Ascending aorta (tissue), 2 donors: Measurements from ENCODE around the gene RPL7A. TPM values are rescaled to one million over a fixed set of nuclear protein-coding genes. Genes with fewer than 3 reads are reported as not detected.
A peak's percentile ranks its signal among the peaks of the same experiment; 100 is the strongest.

Experiments
- DNase-seq, 2 donors: peaks; one replicate each; pipeline ENCODE4 v3.0.0-alpha.2; 2019; ENCODE audit warnings: low spot score in 2 of 2
- H3K27ac ChIP-seq, 2 donors: fragments of 200-600 bp; sonication (generic); one replicate each; pipeline ENCODE4 v1.5.1; 2016 to 2017; ENCODE audit warnings: mild to moderate bottlenecking in 1 of 2
- H3K27me3 ChIP-seq: fragments of 200-600 bp; sonication (generic); one replicate; pipeline ENCODE4 v1.5.1; 2017
- H3K36me3 ChIP-seq, 2 donors: fragments of 200-600 bp; sonication (generic); one replicate each; pipeline ENCODE4 v1.5.1; 2016
- H3K4me1 ChIP-seq, 2 donors: fragments of 200-600 bp; sonication (generic); one replicate each; pipeline ENCODE4 v1.5.1; 2016 to 2017; ENCODE audit warnings: mild to moderate bottlenecking in 1 of 2
- H3K4me3 ChIP-seq, 2 donors: fragments of 200-600 bp; sonication (generic); one replicate each; pipeline ENCODE4 v1.5.1; 2016 to 2017; ENCODE audit warnings: mild to moderate bottlenecking in 1 of 2
- H3K9me3 ChIP-seq, 2 donors: fragments of 200-600 bp; sonication (generic); one replicate each; pipeline ENCODE4 v1.5.1; 2016
- intact Hi-C: fragments of 100-400 bp; cut with DNase I; formaldehyde crosslinking; loops from one replicate; pipeline ENCODE4 v1.15.1; 2023
- total RNA-seq: library from RNA; depleted of rRNA; stranded (reverse); fragments of >200 nt; gene quantifications from one replicate; pipeline ENCODE4 v1.1.0, GENCODE V29; 2016
- TF ChIP-seq, protein P1 (sequence below), 3 experiments: fragments of 200-600 bp in 2 of 3; fragments of 450-650 bp in 1 of 3; sonication (generic) in 2 of 3; IDR thresholded peaks; one replicate each; pipeline ENCODE4 v1.5.1; 2016 to 2019; ENCODE audit warnings: antibody characterized with exemption in 3 of 3, mild to moderate bottlenecking in 1 of 3, moderate library complexity in 1 of 3

The RPL7A gene
- total RNA-seq, 1 donor from 2014 or later = 1,203 TPM

GRCh38 chr9:133304477-133305377, 43.3 kb upstream of the RPL7A start:
- Histone ChIP-seq H3K4me3 (no peak overlapping the region), H3K27ac (no peak overlapping the region), H3K9me3 (no peaks in the 10 kb centered on the region), H3K4me1 (no peaks in the 10 kb centered on the region), H3K36me3 (no peaks in the 10 kb centered on the region), H3K27me3 (no peaks in the 10 kb centered on the region)
- peak in 1 of 2 donors; percentile 43 for DNase-seq
- TF ChIP-seq, protein P1, sequence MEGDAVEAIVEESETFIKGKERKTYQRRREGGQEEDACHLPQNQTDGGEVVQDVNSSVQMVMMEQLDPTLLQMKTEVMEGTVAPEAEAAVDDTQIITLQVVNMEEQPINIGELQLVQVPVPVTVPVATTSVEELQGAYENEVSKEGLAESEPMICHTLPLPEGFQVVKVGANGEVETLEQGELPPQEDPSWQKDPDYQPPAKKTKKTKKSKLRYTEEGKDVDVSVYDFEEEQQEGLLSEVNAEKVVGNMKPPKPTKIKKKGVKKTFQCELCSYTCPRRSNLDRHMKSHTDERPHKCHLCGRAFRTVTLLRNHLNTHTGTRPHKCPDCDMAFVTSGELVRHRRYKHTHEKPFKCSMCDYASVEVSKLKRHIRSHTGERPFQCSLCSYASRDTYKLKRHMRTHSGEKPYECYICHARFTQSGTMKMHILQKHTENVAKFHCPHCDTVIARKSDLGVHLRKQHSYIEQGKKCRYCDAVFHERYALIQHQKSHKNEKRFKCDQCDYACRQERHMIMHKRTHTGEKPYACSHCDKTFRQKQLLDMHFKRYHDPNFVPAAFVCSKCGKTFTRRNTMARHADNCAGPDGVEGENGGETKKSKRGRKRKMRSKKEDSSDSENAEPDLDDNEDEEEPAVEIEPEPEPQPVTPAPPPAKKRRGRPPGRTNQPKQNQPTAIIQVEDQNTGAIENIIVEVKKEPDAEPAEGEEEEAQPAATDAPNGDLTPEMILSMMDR (IDR thresholded peaks at IDR 0.05) = no peak
- intact Hi-C loops = no loop called here

GRCh38 chr9:133305731-133306130, 42.3 kb upstream of the RPL7A start:
- H3K27me3 ChIP-seq = no peaks in the 10 kb centered on the region
- no peak for DNase-seq
- no peaks in the 10 kb centered on the region for H3K36me3 ChIP-seq
- H3K9me3 ChIP-seq = no peaks in the 10 kb centered on the region
- no peak overlapping the region for H3K27ac ChIP-seq
- intact Hi-C loops = no loop called here
- H3K4me3 ChIP-seq = no peak overlapping the region
- TF ChIP-seq, protein P1 (IDR thresholded peaks at IDR 0.05) = no peak
- H3K4me1 ChIP-seq = no peaks in the 10 kb centered on the region

GRCh38 chr9:133306242-133307204, 41.5 kb upstream of the RPL7A start:
- H3K4me1 ChIP-seq = no peaks in the 10 kb centered on the region
- no peaks in the 10 kb centered on the region for H3K36me3 ChIP-seq
- no peaks in the 10 kb centered on the region for H3K27me3 ChIP-seq
- no peak overlapping the region for H3K27ac ChIP-seq
- TF ChIP-seq, protein P1 (IDR thresholded peaks at IDR 0.05) = no peak
- H3K4me3 ChIP-seq = no peak overlapping the region
- H3K9me3 ChIP-seq = no peaks in the 10 kb centered on the region
- peak in 1 of 2 donors; percentile 53 for DNase-seq
- intact Hi-C loops = no loop called here

GRCh38 chr9:133307301-133307700, 40.7 kb upstream of the RPL7A start:
- H3K9me3 ChIP-seq = no peaks in the 10 kb centered on the region
- TF ChIP-seq, protein P1 (IDR thresholded peaks at IDR 0.05) = no peak
- intact Hi-C loops = no loop called here
- H3K27ac ChIP-seq = no peak overlapping the region
- no peak overlapping the region for H3K4me3 ChIP-seq
- H3K4me1 ChIP-seq = no peaks in the 10 kb centered on the region
- H3K36me3 ChIP-seq = no peaks in the 10 kb centered on the region
- DNase-seq = no peak
- H3K27me3 ChIP-seq = no peaks in the 10 kb centered on the region

DNA sequence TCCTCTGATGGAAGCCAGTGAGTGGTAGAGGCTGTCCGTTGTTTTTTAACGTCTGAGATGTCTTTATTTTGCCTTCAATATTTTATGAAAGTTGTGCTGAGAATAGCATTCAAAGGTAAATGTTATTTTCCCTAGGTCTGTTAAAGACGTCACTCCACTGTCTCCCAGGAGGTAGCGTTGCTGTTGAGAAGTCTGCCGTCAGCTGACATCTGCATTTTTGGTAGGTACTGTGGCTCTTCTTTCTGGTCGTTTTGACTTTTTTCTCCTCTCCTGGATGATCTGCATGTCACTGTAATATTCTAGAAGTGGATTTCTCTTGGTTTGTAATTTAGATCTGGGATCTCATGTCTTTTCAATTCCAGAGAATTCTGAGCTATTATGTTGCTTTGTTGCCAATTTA, 38.4 kb upstream of the RPL7A start:
- H3K27ac ChIP-seq = no peak overlapping the region
- H3K4me3 ChIP-seq = no peak overlapping the region
- TF ChIP-seq, protein P1 (IDR thresholded peaks at IDR 0.05) = no peak
- no peaks in the 10 kb centered on the region for H3K27me3 ChIP-seq
- H3K9me3 ChIP-seq = no peaks in the 10 kb centered on the region
- DNase-seq = no peak
- no peaks in the 10 kb centered on the region for H3K4me1 ChIP-seq
- H3K36me3 ChIP-seq = no peaks in the 10 kb centered on the region
- intact Hi-C loops = no loop called here
